Thymus (tissue), 11 donors: Measurements from ENCODE around the gene PREPL. TPM values are rescaled to one million over a fixed set of nuclear protein-coding genes. Genes with fewer than 3 reads are reported as not detected.

Source experiments
- DNase-seq, 9 donors: peaks; one replicate each; pipeline ENCODE4 v3.0.0-alpha.2; 2013; ENCODE audit warnings: low spot score in 9 of 9, low read depth in 6 of 9, missing footprints in 1 of 9
- H3K27ac ChIP-seq, 2 donors: one replicate each; pipeline ENCODE4 v1.5.1; 2013; ENCODE audit warnings: control low read depth in 1 of 2, low read depth in 1 of 2, low read length in 1 of 2, mild to moderate bottlenecking in 1 of 2, moderate library complexity in 1 of 2
- H3K27me3 ChIP-seq, 2 donors: one replicate each; pipeline ENCODE4 v1.5.1; 2013; ENCODE audit warnings: low read length in 1 of 2; ENCODE audit not compliant: control insufficient read depth in 2 of 2, insufficient read depth in 1 of 2
- H3K36me3 ChIP-seq, 2 donors: one replicate each; pipeline ENCODE4 v1.5.1; 2013; ENCODE audit warnings: low read length in 1 of 2, mild to moderate bottlenecking in 1 of 2, moderate library complexity in 1 of 2; ENCODE audit not compliant: control insufficient read depth in 2 of 2, insufficient read depth in 2 of 2
- H3K4me1 ChIP-seq, 2 donors: one replicate each; pipeline ENCODE4 v1.5.1; 2013; ENCODE audit warnings: low read length in 2 of 2; ENCODE audit not compliant: control insufficient read depth in 2 of 2, insufficient read depth in 2 of 2
- H3K4me3 ChIP-seq, 2 donors: one replicate each; pipeline ENCODE4 v1.5.1; 2013; ENCODE audit warnings: low read length in 2 of 2, control low read depth in 1 of 2, mild to moderate bottlenecking in 1 of 2
- H3K9me3 ChIP-seq, 2 donors: one replicate each; pipeline ENCODE4 v1.5.1; 2013; ENCODE audit warnings: low read length in 1 of 2, mild to moderate bottlenecking in 1 of 2; ENCODE audit not compliant: control insufficient read depth in 2 of 2, insufficient read depth in 1 of 2
- WGBS: extraction: QIAGEN DNeasy Blood & Tissue Kit; methylation state at CpG from one replicate; pipeline ENCODE4 v1.1.7; 2013; 5-methylcytosine and 5-hydroxymethylcytosine counted together
- polyA plus RNA-seq: library from polyadenylated mRNA; stranded (reverse); fragments of 200-250 nt; gene quantifications from one replicate; pipeline ENCODE4 v1.2.3, GENCODE V29; 2013
- total RNA-seq: library from RNA; stranded (reverse); fragments of 120-200 nt; gene quantifications from one replicate; pipeline ENCODE4 v1.2.4, GENCODE V29; 2013
- donor health status: healthy.

Gene PREPL
- total and polyA plus RNA-seq, 2 donors = 16.2 to 28.6 TPM

DNA sequence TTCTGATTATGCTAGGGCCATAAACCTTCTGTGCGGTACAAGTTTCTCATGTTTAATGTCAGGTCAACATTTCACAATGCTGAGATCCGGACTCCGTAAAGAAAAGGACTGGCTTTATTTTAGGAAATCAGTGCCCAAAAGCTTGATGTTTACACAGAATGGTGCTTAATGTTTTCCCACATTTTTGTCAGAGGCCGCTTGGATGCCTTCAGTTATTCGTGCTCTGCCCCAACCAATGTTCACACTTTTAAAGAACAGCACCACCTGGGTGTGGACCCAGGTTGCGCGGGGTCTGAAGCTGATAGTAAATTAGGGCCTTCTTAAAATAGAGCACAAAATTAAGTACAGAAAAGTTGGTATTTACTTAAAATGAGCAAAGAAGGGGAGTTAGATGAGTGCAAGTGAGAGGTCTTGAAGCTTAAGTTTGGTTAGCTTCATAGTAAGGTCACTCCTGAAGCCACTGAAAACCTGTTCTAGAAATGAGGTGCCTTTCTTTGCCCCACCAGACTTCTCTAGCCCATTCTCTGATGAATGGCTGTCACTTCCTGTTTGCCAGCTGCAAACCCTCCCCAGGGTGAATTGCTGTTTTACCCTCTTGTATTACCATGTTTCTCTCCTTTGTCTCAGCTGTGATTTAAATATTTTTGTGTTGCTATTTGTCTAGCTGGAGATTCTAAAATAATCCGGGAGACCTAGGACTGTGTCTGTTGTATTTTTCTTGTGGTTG, 65.5 kb downstream of the PREPL start:
- peak in 1 of 9 donors; percentile 7 for DNase-seq
- H3K36me3 ChIP-seq = no peaks in the 10 kb centered on the region
- 97% methylated on average over 8 of the region's 8 CpGs for WGBS
- no peaks in the 10 kb centered on the region for H3K27me3 ChIP-seq
- H3K9me3 ChIP-seq = no peaks in the 10 kb centered on the region
- H3K27ac ChIP-seq = no peak overlapping the region
- H3K4me3 ChIP-seq = no peak overlapping the region
- no peaks in the 10 kb centered on the region for H3K4me1 ChIP-seq

DNA sequence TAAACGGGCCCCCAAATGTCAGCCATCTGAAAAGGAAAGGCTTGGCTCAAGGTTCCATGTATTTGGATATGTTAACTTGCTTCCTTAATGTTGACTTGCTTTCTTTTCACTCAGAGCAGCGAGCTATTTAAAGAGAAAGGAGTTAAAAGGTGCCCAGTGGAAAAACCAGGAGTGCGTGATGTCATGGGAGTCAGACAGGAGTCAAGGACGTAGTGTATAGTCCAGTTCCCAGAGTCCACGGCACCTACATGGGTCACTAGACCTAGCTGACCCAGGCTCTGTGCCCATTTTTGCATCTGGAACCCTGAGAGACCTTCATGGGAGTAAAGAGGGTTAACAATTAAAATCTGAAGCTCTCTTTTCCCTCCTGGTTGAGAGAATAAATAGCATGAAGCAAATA, 66.2 kb downstream of the PREPL start:
- Histone ChIP-seq H3K9me3 (no peaks in the 10 kb centered on the region), H3K27me3 (no peaks in the 10 kb centered on the region), H3K4me1 (no peaks in the 10 kb centered on the region), H3K4me3 (no peak overlapping the region), H3K27ac (no peak overlapping the region), H3K36me3 (no peaks in the 10 kb centered on the region)
- DNase-seq = no peak
- WGBS = 96% methylated on average over 5 of the region's 5 CpGs

- no peak overlapping the region for H3K4me3 ChIP-seq
- H3K4me1 ChIP-seq = no peaks in the 10 kb centered on the region
- H3K27me3 ChIP-seq = no peaks in the 10 kb centered on the region
- no peaks in the 10 kb centered on the region for H3K9me3 ChIP-seq
- DNase-seq = peak in 1 of 9 donors; percentile 4
- no peak overlapping the region for H3K27ac ChIP-seq
- WGBS = 64% methylated on average over 8 of the region's 8 CpGs
- H3K36me3 ChIP-seq = no peaks in the 10 kb centered on the region
Measured at GRCh38 chr2:44291281-44292248, 69.7 kb downstream of the PREPL start.

DNA sequence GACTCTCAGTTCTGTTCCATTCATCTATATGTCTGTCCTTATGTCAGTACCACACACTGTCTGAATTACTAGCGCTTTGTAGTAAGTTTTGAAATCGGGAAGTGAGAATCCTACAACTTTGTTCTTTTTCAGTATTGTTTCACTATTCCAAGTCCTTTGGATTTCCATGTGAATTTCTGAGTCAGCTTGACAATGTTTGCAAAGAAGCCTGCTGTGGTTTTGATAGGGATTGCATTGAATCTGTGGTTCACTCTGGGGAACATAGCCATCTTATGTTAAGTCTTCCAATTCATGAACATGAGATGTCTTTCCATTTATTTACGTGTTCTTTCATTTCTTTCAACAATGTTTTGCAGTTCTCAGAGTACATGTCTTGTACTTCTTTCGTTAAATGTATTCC, 71.0 kb downstream of the PREPL start:
- Histone ChIP-seq H3K27me3 (no peaks in the 10 kb centered on the region), H3K27ac (no peak overlapping the region), H3K9me3 (no peaks in the 10 kb centered on the region), H3K36me3 (no peaks in the 10 kb centered on the region), H3K4me1 (no peaks in the 10 kb centered on the region), H3K4me3 (no peak overlapping the region)
- 97% methylated on average over 4 of the region's 4 CpGs for WGBS
- no peak for DNase-seq

DNA sequence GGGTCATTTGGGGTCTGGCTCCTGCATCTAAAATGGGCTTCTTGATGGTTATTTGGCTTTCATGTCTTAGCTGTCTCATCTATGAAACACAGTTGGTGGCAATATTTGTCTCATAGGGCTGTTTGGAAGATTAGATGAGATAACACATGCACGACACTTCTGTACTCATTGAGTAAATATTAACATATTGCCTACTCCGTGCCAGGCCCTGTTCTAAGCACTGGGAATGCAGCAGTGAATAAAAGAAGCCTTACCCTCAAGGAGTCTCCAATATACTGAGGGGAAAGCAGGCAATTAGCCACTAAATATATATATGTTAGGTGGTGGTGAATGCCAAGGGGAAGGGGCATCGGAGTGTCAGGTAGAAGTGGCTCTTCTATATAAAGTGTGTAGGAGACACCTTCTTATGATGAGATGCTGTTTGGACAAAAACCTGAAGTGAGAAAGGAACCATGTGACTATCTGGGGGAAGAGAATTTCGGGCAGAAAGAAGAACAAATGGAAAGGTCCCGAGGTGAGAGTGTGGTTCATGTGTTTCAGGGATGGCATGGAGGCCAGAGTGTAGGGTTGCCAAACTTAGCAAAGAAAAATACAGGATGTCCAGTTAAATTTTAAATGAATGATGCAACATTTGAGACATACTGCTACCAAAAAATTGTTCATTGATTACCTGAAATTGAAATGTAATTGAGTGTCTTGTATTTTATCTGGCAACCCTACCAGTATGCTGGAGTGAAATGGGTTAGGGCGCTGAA, 74.2 kb downstream of the PREPL start:
- no peak for DNase-seq
- Histone ChIP-seq H3K27me3 (no peaks in the 10 kb centered on the region), H3K4me1 (no peaks in the 10 kb centered on the region), H3K27ac (no peak overlapping the region), H3K9me3 (no peaks in the 10 kb centered on the region), H3K4me3 (no peak overlapping the region), H3K36me3 (no peaks in the 10 kb centered on the region)
- WGBS = 92% methylated on average over 6 of the region's 6 CpGs

GRCh38 chr2:44286119-44286883, 75.0 kb downstream of the PREPL start:
- H3K4me1 ChIP-seq = no peaks in the 10 kb centered on the region
- no peak for DNase-seq
- no peak overlapping the region for H3K4me3 ChIP-seq
- H3K36me3 ChIP-seq = no peaks in the 10 kb centered on the region
- no peaks in the 10 kb centered on the region for H3K9me3 ChIP-seq
- 97% methylated on average over 26 of the region's 26 CpGs for WGBS
- no peaks in the 10 kb centered on the region for H3K27me3 ChIP-seq
- no peak overlapping the region for H3K27ac ChIP-seq

- H3K9me3 ChIP-seq = no peaks in the 10 kb centered on the region
- H3K27ac ChIP-seq = no peak overlapping the region
- no peaks in the 10 kb centered on the region for H3K36me3 ChIP-seq
- DNase-seq = no peak
- H3K4me1 ChIP-seq = no peaks in the 10 kb centered on the region
- 96% methylated on average over 5 of the region's 5 CpGs for WGBS
- H3K4me3 ChIP-seq = no peak overlapping the region
- H3K27me3 ChIP-seq = no peaks in the 10 kb centered on the region
Measured at GRCh38 chr2:44285174-44285573, 76.1 kb downstream of the PREPL start.

GRCh38 chr2:44283116-44283666, 78.1 kb downstream of the PREPL start:
- Histone ChIP-seq H3K36me3 (no peaks in the 10 kb centered on the region), H3K4me3 (no peak overlapping the region), H3K27ac (no peak overlapping the region), H3K9me3 (no peaks in the 10 kb centered on the region), H3K27me3 (no peaks in the 10 kb centered on the region), H3K4me1 (no peaks in the 10 kb centered on the region)
- no peak for DNase-seq
- 97% methylated on average over 1 of the region's 1 CpG for WGBS
